Measurements from ENCODE around the gene OPCML.

The OPCML gene

GRCh38 chr11:132438418-132438817 is 1093.9 kb downstream of the OPCML start:
- Histone ChIP-seq H3K4me2 (no peak overlapping the region), H3K4me3 (IDR thresholded peaks at IDR 0.05; ENCODE audit: insufficient read depth, low read depth, low read length) (no peak overlapping the region), H3K27me3 (ENCODE audit: insufficient read depth, low read depth) (no peaks in the 10 kb centered on the region), H3K9ac (no peak overlapping the region), H4K20me1 (ENCODE audit: insufficient read depth) (no peaks in the 10 kb centered on the region), H3K36me3 (ENCODE audit: insufficient read depth) (no peaks in the 10 kb centered on the region), H3K4me1 (ENCODE audit: low read depth, poor library complexity, severe bottlenecking) (no peaks in the 10 kb centered on the region), H2AFZ (ENCODE audit: low read depth) (no peak overlapping the region), H3K79me2 (ENCODE audit: insufficient read depth, low read depth) (no peaks in the 10 kb centered on the region), H3K27ac (no peak overlapping the region)
- no peak for TF ChIP-seq CTCF (conservative IDR thresholded peaks at IDR 0.05; ENCODE audit: low read depth, low read length)

GRCh38 chr11:132430429-132431062 is 1101.8 kb downstream of the OPCML start:
- no peak overlapping the region for H2AFZ ChIP-seq (ENCODE audit: low read depth)
- no peak overlapping the region for H3K4me3 ChIP-seq (IDR thresholded peaks at IDR 0.05; ENCODE audit: insufficient read depth, low read depth, low read length)
- no peak for TF ChIP-seq CTCF (conservative IDR thresholded peaks at IDR 0.05; ENCODE audit: low read depth, low read length)

GRCh38 chr11:132429685-132430084 is 1102.6 kb downstream of the OPCML start:
- Histone ChIP-seq H3K27me3 (ENCODE audit: insufficient read depth, low read depth) (no peaks in the 10 kb centered on the region), H3K36me3 (ENCODE audit: insufficient read depth) (no peaks in the 10 kb centered on the region), H3K4me2 (no peak overlapping the region), H3K4me1 (ENCODE audit: low read depth, poor library complexity, severe bottlenecking) (peaks cover 44% of the 10 kb centered on the region), H3K79me2 (ENCODE audit: insufficient read depth, low read depth) (no peaks in the 10 kb centered on the region), H3K4me3 (IDR thresholded peaks at IDR 0.05; ENCODE audit: insufficient read depth, low read depth, low read length) (no peak overlapping the region), H2AFZ (ENCODE audit: low read depth) (no peak overlapping the region), H4K20me1 (ENCODE audit: insufficient read depth) (no peaks in the 10 kb centered on the region), H3K9ac (no peak overlapping the region), H3K27ac (no peak overlapping the region)
- no peak for TF ChIP-seq CTCF (conservative IDR thresholded peaks at IDR 0.05; ENCODE audit: low read depth, low read length)

More at GRCh38 chr11:132430429-132431062, 1101.8 kb downstream of the OPCML start:
- Histone ChIP-seq H3K4me1 (ENCODE audit: low read depth, poor library complexity, severe bottlenecking) (peaks cover 36% of the 10 kb centered on the region), H3K9ac (no peak overlapping the region), H3K4me2 (no peak overlapping the region), H4K20me1 (ENCODE audit: insufficient read depth) (no peaks in the 10 kb centered on the region), H3K27ac (no peak overlapping the region), H3K79me2 (ENCODE audit: insufficient read depth, low read depth) (no peaks in the 10 kb centered on the region), H3K27me3 (ENCODE audit: insufficient read depth, low read depth) (no peaks in the 10 kb centered on the region), H3K36me3 (ENCODE audit: insufficient read depth) (no peaks in the 10 kb centered on the region)

- H3K36me3 ChIP-seq (ENCODE audit: insufficient read depth), result no peaks in the 10 kb centered on the region
- peaks cover 49% of the 10 kb centered on the region for H3K4me1 ChIP-seq (ENCODE audit: low read depth, poor library complexity, severe bottlenecking)
- H4K20me1 ChIP-seq (ENCODE audit: insufficient read depth), result no peaks in the 10 kb centered on the region
- H3K9ac ChIP-seq, result peak overlapping the region; percentile 80
- H3K4me3 ChIP-seq (IDR thresholded peaks at IDR 0.05; ENCODE audit: insufficient read depth, low read depth, low read length), result no peak overlapping the region
- H3K27me3 ChIP-seq (ENCODE audit: insufficient read depth, low read depth), result no peaks in the 10 kb centered on the region
- peak overlapping the region; percentile 51; the same call in 1 of the 2 replicates for H2AFZ ChIP-seq (ENCODE audit: low read depth)
- peak overlapping the region; percentile 100 for H3K27ac ChIP-seq
- no peaks in the 10 kb centered on the region for H3K79me2 ChIP-seq (ENCODE audit: insufficient read depth, low read depth)
- peak overlapping the region; percentile 97 for H3K4me2 ChIP-seq
- no peak for TF ChIP-seq CTCF (conservative IDR thresholded peaks at IDR 0.05; ENCODE audit: low read depth, low read length)
Measured at GRCh38 chr11:132427611-132428010, 1104.7 kb downstream of the OPCML start.

All from KMS-11 (cell line).